ENCODE data around the gene DEFB119. TPM values are rescaled to one million over a fixed set of nuclear protein-coding genes. Genes with fewer than 3 reads are reported as not detected.

Gene DEFB119
- total RNA-seq, 1 donor from 2014 or later = not detected

DNA sequence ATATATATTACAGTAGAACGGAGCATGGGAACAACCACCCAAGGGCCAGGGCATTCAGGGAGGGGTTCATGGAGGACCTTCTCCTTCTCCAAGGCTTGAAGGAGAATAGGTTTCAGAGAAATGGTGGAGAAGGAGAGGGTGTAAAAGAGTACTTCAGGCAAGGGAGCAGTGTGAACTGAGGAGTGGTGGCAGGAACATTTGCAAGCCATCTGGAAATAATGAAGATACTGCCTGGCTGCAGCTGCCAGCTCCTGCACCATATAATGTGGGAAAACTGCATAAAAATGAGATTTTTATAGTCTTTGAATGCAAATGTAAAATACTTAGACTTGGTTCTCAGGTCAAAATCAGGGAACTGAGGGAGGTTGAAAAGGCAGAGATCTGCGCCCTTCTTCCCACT lies 25.3 kb upstream of the DEFB119 start:
- TF ChIP-seq, protein P1, sequence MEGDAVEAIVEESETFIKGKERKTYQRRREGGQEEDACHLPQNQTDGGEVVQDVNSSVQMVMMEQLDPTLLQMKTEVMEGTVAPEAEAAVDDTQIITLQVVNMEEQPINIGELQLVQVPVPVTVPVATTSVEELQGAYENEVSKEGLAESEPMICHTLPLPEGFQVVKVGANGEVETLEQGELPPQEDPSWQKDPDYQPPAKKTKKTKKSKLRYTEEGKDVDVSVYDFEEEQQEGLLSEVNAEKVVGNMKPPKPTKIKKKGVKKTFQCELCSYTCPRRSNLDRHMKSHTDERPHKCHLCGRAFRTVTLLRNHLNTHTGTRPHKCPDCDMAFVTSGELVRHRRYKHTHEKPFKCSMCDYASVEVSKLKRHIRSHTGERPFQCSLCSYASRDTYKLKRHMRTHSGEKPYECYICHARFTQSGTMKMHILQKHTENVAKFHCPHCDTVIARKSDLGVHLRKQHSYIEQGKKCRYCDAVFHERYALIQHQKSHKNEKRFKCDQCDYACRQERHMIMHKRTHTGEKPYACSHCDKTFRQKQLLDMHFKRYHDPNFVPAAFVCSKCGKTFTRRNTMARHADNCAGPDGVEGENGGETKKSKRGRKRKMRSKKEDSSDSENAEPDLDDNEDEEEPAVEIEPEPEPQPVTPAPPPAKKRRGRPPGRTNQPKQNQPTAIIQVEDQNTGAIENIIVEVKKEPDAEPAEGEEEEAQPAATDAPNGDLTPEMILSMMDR (IDR thresholded peaks at IDR 0.05; ENCODE audit: unreplicated experiment) = no peak
- Mint-ChIP-seq H3K27ac (ENCODE audit: unreplicated experiment) (no peak overlapping the region), H3K9me3 (ENCODE audit: unreplicated experiment) (peaks cover 28% of the 10 kb centered on the region), H3K36me3 (ENCODE audit: low read depth, unreplicated experiment) (no peaks in the 10 kb centered on the region), H3K4me1 (ENCODE audit: unreplicated experiment) (no peaks in the 10 kb centered on the region), H3K27me3 (ENCODE audit: unreplicated experiment) (peaks cover 7% of the 10 kb centered on the region), H3K4me3 (ENCODE audit: unreplicated experiment) (no peak overlapping the region)
- no peak for DNase-seq (ENCODE audit: low spot score)

DNA sequence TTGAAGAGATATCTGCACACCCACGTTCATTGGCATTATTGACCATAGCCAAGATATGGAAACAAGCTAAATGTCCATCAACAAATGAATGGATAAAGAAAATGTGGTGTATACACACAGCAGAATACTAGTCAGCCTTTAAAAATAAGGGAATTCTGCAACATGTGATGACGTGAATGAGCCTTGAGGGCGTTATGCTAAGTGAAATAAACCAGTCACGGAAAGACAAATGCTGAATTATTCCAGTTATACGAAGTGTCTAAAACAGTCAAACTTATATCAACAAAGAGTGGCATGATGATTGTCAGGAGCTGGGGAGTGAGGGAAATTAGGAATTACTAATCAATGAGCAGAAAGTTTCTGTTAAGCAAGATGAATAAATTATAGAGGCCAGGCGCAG lies 24.0 kb upstream of the DEFB119 start:
- Mint-ChIP-seq H3K9me3 (ENCODE audit: unreplicated experiment) (peaks cover 31% of the 10 kb centered on the region), H3K27ac (ENCODE audit: unreplicated experiment) (no peak overlapping the region), H3K27me3 (ENCODE audit: unreplicated experiment) (peaks cover 7% of the 10 kb centered on the region), H3K4me3 (ENCODE audit: unreplicated experiment) (no peak overlapping the region), H3K4me1 (ENCODE audit: unreplicated experiment) (no peaks in the 10 kb centered on the region), H3K36me3 (ENCODE audit: low read depth, unreplicated experiment) (no peaks in the 10 kb centered on the region)
- TF ChIP-seq, protein P1 (IDR thresholded peaks at IDR 0.05; ENCODE audit: unreplicated experiment) = no peak
- DNase-seq (ENCODE audit: low spot score) = no peak

DNA sequence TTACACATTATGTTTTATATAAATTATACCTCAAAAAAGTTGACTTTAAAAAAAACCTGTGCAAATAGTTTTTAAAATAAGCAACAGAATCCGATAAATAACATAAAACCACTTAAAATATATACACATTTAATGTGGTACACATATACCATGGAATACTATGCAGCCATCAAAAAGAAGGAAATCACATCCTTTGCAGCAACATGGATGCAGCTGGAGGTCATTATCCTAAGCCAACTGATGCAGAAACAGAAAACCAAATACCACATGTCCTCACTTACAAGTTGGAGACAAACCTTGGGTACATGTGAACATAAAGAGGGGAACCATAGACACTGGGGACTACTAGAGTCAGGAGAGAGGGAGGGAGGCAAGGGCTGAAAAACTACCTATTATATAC lies 19.6 kb upstream of the DEFB119 start:
- no peak overlapping the region for H3K27ac Mint-ChIP-seq (ENCODE audit: unreplicated experiment)
- H3K9me3 Mint-ChIP-seq (ENCODE audit: unreplicated experiment) = peaks cover 44% of the 10 kb centered on the region
- H3K36me3 Mint-ChIP-seq (ENCODE audit: low read depth, unreplicated experiment) = peaks cover 11% of the 10 kb centered on the region
- DNase-seq (ENCODE audit: low spot score) = no peak
- H3K4me1 Mint-ChIP-seq (ENCODE audit: unreplicated experiment) = no peaks in the 10 kb centered on the region
- TF ChIP-seq, protein P1 (IDR thresholded peaks at IDR 0.05; ENCODE audit: unreplicated experiment) = no peak
- no peak overlapping the region for H3K4me3 Mint-ChIP-seq (ENCODE audit: unreplicated experiment)
- peaks cover 7% of the 10 kb centered on the region for H3K27me3 Mint-ChIP-seq (ENCODE audit: unreplicated experiment)

DNA sequence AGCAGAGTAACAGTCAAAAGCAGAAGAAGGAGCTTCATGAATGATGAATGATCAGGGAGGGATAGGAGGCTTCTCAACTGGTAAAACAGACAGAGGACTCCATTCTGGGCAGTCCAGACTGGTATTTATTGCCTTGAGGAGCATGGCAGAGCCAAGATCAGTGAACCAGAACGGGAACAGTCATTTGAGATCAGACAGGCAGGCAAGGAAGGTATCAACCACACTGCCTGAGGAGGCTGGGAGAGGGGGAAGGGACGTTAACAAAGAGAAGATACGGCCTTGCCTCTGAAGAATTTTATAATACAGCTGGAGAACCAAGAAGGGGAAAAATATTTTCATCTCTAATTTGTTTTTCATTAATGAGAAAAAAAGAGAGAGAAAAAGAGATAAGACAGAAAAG lies 15.7 kb upstream of the DEFB119 start, which contains the start of gene DEFB121:
Gene DEFB121, minus strand, starts transcription at position 101 of the 400 bp plus-strand sequence. Its CDS starts 63 bp downstream, at position 38.
- Mint-ChIP-seq H3K36me3 (ENCODE audit: low read depth, unreplicated experiment) (peaks cover 11% of the 10 kb centered on the region), H3K27ac (ENCODE audit: unreplicated experiment) (no peak within 1 kb of the TSS), H3K27me3 (ENCODE audit: unreplicated experiment) (peaks cover 2% of the 10 kb centered on the region), H3K4me3 (ENCODE audit: unreplicated experiment) (no peak within 1 kb of the TSS), H3K9me3 (ENCODE audit: unreplicated experiment) (peaks cover 39% of the 10 kb centered on the region), H3K4me1 (ENCODE audit: unreplicated experiment) (no peaks in the 10 kb centered on the region)
- TF ChIP-seq, protein P1 (IDR thresholded peaks at IDR 0.05; ENCODE audit: unreplicated experiment) = no peak
- no peak for DNase-seq (ENCODE audit: low spot score)

- TF ChIP-seq, protein P1 (IDR thresholded peaks at IDR 0.05; ENCODE audit: unreplicated experiment) = no peak
- peaks cover 11% of the 10 kb centered on the region for H3K36me3 Mint-ChIP-seq (ENCODE audit: low read depth, unreplicated experiment)
- H3K4me3 Mint-ChIP-seq (ENCODE audit: unreplicated experiment) = no peak overlapping the region
- H3K9me3 Mint-ChIP-seq (ENCODE audit: unreplicated experiment) = peaks cover 22% of the 10 kb centered on the region
- DNase-seq (ENCODE audit: low spot score) = no peak
- H3K27me3 Mint-ChIP-seq (ENCODE audit: unreplicated experiment) = peaks cover 2% of the 10 kb centered on the region
- H3K4me1 Mint-ChIP-seq (ENCODE audit: unreplicated experiment) = no peaks in the 10 kb centered on the region
- no peak overlapping the region for H3K27ac Mint-ChIP-seq (ENCODE audit: unreplicated experiment)
Measured at GRCh38 chr20:31403886-31404285, 13.5 kb upstream of the DEFB119 start.
